Endothelial cell of umbilical vein (primary cell): Measurements from ENCODE around the gene KRT31. TPM values are rescaled to one million over a fixed set of nuclear protein-coding genes. Genes with fewer than 3 reads are reported as not detected.

ENCODE experiments used
- BruUV-seq: library from RNA; stranded (reverse); fragments of 400-500 nt; replicated peaks from 2 replicates; lab custom pipeline; 2021; lab: Mats Ljungman, UMichigan
- CTCF ChIA-PET: fragments of 300-600, 350-600 bp; sonication (Branson Sonifier 250); formaldehyde crosslinking; loops from one replicate; lab custom pipeline; 2021; ENCODE audit warnings: antibody characterized with exemption, inconsistent platforms; lab: Charles Lee
- POLR2A ChIA-PET: fragments of 300-600, 350-600 bp; sonication (Branson Sonifier 250); formaldehyde crosslinking; loops from one replicate; lab custom pipeline; 2021; ENCODE audit warnings: antibody characterized with exemption, inconsistent platforms; lab: Charles Lee
- DNase-seq: peaks from one replicate; pipeline ENCODE4 v3.0.0-alpha.2; 2011; ENCODE audit warnings: low read depth, low spot score
- FAIRE-seq: peaks from 2 replicates; lab custom pipeline; 2011; peaks lifted over from hg19 to GRCh38; lab: Jason Lieb, UNC
- H2AFZ ChIP-seq: 2 replicates; pipeline ENCODE4 v1.6.0; 2012; ENCODE audit warnings: low read depth, low read length, control low read depth, inconsistent platforms
- H3K27ac ChIP-seq: 2 replicates; pipeline ENCODE4 v1.5.1; 2011; ENCODE audit warnings: low read depth, mild to moderate bottlenecking, control low read depth, low read length, moderate library complexity; ENCODE audit not compliant: insufficient read depth
- H3K27me3 ChIP-seq, 2 experiments: 2 replicates each; pipeline versions ENCODE4 v1.6.0 to v1.6.1; 2011; ENCODE audit warnings: low read length in 2 of 2, mixed read lengths in 1 of 2; ENCODE audit not compliant: control insufficient read depth in 2 of 2, insufficient read depth in 2 of 2
- H3K36me3 ChIP-seq, 2 experiments: 2 replicates in 1 of 2; 3 replicates in 1 of 2; pipeline ENCODE4 v1.5.1; 2011; ENCODE audit warnings: low read length in 2 of 2, mild to moderate bottlenecking in 1 of 2, moderate library complexity in 1 of 2; ENCODE audit not compliant: control insufficient read depth in 2 of 2, insufficient read depth in 2 of 2; ENCODE audit errors: extremely low read depth in 1 of 2
- H3K4me1 ChIP-seq: 3 replicates; pipeline ENCODE4 v1.5.1; 2011; ENCODE audit warnings: mild to moderate bottlenecking, low read length; ENCODE audit not compliant: control insufficient read depth, insufficient read depth; ENCODE audit errors: extremely low read depth
- H3K4me2 ChIP-seq: 2 replicates; pipeline ENCODE4 v1.6.1; 2011; ENCODE audit warnings: low read length, control low read depth, mixed read lengths; ENCODE audit not compliant: insufficient read depth
- H3K4me3 ChIP-seq, 3 experiments: fragments of 200-600 bp in 1 of 3; sonication (generic), shearing (Covaris generic) in 1 of 3; replicated peaks in 1 of 3; 2 replicates each; pipeline ENCODE4 v1.5.1; 2011 to 2016; ENCODE audit warnings: control low read depth in 3 of 3, low read length in 3 of 3, mild to moderate bottlenecking in 2 of 3, inconsistent platforms in 1 of 3, low read depth in 1 of 3, moderate library complexity in 1 of 3; ENCODE audit not compliant: insufficient read depth in 1 of 3
- H3K79me2 ChIP-seq: 2 replicates; pipeline ENCODE4 v1.6.0; 2012; ENCODE audit warnings: low read length, inconsistent platforms; ENCODE audit not compliant: control insufficient read depth, insufficient read depth
- H3K9ac ChIP-seq: replicated peaks from 2 replicates; pipeline ENCODE3; 2011; ENCODE audit warnings: low read length, control low read depth; ENCODE audit not compliant: insufficient read depth; ENCODE audit errors: extremely low read depth
- H3K9me1 ChIP-seq: replicated peaks from 3 replicates; pipeline ENCODE4 v1.6.0; 2011; ENCODE audit warnings: mild to moderate bottlenecking, low read length; ENCODE audit not compliant: control insufficient read depth, insufficient read depth; ENCODE audit errors: extremely low read depth
- H3K9me3 ChIP-seq: replicated peaks from 2 replicates; pipeline ENCODE4 v1.5.1; 2012; ENCODE audit warnings: low read length, inconsistent platforms; ENCODE audit not compliant: control insufficient read depth, insufficient read depth
- H4K20me1 ChIP-seq: replicated peaks from 2 replicates; pipeline ENCODE3; 2011; ENCODE audit warnings: mild to moderate bottlenecking, low read length; ENCODE audit not compliant: control insufficient read depth, insufficient read depth; ENCODE audit errors: extremely low read depth
- CTCF ChIP-seq, 2 donors: IDR thresholded peaks; 1 replicate in 1 of 2; 2 replicates in 1 of 2; pipeline ENCODE4 v1.5.1; 2011; ENCODE audit warnings: low read length in 2 of 2, mild to moderate bottlenecking in 2 of 2, moderate library complexity in 2 of 2, control low read depth in 1 of 2, inconsistent platforms in 1 of 2, low read depth in 1 of 2; ENCODE audit not compliant: insufficient read depth in 1 of 2; ENCODE audit errors: extremely low read depth in 1 of 2
- EZH2 ChIP-seq: IDR thresholded peaks from 2 replicates; pipeline ENCODE4 v1.6.1; 2012; ENCODE audit warnings: borderline replicate concordance, low read depth, mild to moderate bottlenecking, moderate library complexity, low read length, inconsistent platforms; ENCODE audit not compliant: severe bottlenecking
- FOS ChIP-seq: IDR thresholded peaks from 2 replicates; pipeline ENCODE4 v1.6.1; 2011; ENCODE audit warnings: mild to moderate bottlenecking, low read length, moderate library complexity, borderline replicate concordance; ENCODE audit not compliant: insufficient read depth
- GATA2 ChIP-seq: IDR thresholded peaks from 2 replicates; pipeline ENCODE4 v1.7.0; 2011; ENCODE audit warnings: low read depth, mild to moderate bottlenecking, moderate library complexity, mixed read lengths, low read length; ENCODE audit not compliant: insufficient read length, insufficient read depth
- JUN ChIP-seq: IDR thresholded peaks from 2 replicates; pipeline ENCODE4 v1.6.1; 2011; ENCODE audit warnings: borderline replicate concordance, low read depth; ENCODE audit not compliant: insufficient read length, insufficient read depth
- MAX ChIP-seq: IDR thresholded peaks from 2 replicates; pipeline ENCODE4 v1.6.1; 2011; ENCODE audit not compliant: insufficient read depth, insufficient read length
- MYC ChIP-seq: IDR thresholded peaks from one replicate; pipeline ENCODE4 v1.6.1; 2011; ENCODE audit warnings: mild to moderate bottlenecking, low read depth, low read length
- POLR2A ChIP-seq: IDR thresholded peaks from 2 replicates; pipeline ENCODE4 v1.6.1; 2012; ENCODE audit warnings: low read depth, mild to moderate bottlenecking, control low read depth, low read length
- POLR2AphosphoS5 ChIP-seq: IDR thresholded peaks from 2 replicates; pipeline ENCODE4 v1.6.1; 2012; ENCODE audit warnings: low read depth, mild to moderate bottlenecking, control low read depth, low read length, moderate library complexity; ENCODE audit not compliant: insufficient read depth
- dilution Hi-C: fragments of 300-500 bp; cut with MboI; formaldehyde crosslinking; loops from one replicate; pipeline ENCODE4 v1.15.0; 2019; ENCODE audit warnings: low sequenced_read_pairs; ENCODE audit not compliant: extremely low pct_ligation_motif_present
- intact Hi-C: fragments of 100-400 bp; cut with micrococcal nuclease; formaldehyde crosslinking; loops from one replicate; pipeline ENCODE4 v1.10.0; 2022
- polyA plus RNA-seq, 4 experiments: library from polyadenylated mRNA; depleted of rRNA in 3 of 4; stranded (reverse) in 3 of 4; unstranded in 1 of 4; fragments of >200 nt; gene quantifications; 2 replicates each; pipeline versions ENCODE4 v1.2.1 to v1.2.3, GENCODE V29; 2011 to 2012; ENCODE audit warnings: missing spikeins in 1 of 4
- total RNA-seq: library from RNA; stranded (reverse); gene quantifications from 2 replicates; pipeline ENCODE4 v1.2.3, GENCODE V29; 2021

The KRT31 gene
- total and polyA plus RNA-seq, 2 donors (not counting 3 experiments of a cell fraction or from before 2014, with no cell fraction given) = not detected

DNA sequence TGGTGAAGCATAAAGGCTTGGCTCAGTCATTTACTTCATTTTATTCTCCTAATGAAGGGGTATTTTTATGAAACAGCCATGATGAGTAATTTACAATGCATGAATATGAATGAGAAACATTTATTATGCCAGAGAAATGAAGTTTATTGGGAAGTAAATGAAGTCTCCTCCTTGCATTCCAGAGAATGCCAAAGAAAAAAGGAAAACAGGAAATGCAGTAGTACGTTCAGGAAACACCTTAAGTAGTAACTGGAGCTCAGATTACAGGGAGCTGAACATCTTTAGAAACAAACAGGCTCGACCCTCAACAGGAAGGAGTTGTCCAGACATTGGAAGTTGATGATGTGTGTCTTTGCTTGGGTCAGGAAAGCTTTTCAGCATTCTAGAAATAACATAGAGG, 19.9 kb downstream of the KRT31 start:
- H3K9ac ChIP-seq = no peak overlapping the region
- H3K36me3 ChIP-seq = no peaks in the 10 kb centered on the region
- H3K4me3 ChIP-seq = no peak overlapping the region
- ChIA-PET POLR2A (no interaction called here), CTCF (no interaction called here)
- TF ChIP-seq CTCF (IDR thresholded peaks at IDR 0.05; ENCODE audit: extremely low read depth in 1 of 2, insufficient read depth in 1 of 2, low read depth in 1 of 2, low read length in 2 of 2) = no peak
- no peak for TF ChIP-seq JUN
- no peak for TF ChIP-seq FOS
- TF ChIP-seq POLR2AphosphoS5 = no peak
- TF ChIP-seq MAX = no peak
- no peak for TF ChIP-seq GATA2
- no peak for TF ChIP-seq EZH2
- no peak for TF ChIP-seq MYC
- TF ChIP-seq POLR2A = no peak
- H4K20me1 ChIP-seq = no peaks in the 10 kb centered on the region
- H3K27me3 ChIP-seq = no peaks in the 10 kb centered on the region
- H3K4me2 ChIP-seq = no peak overlapping the region
- no peaks in the 10 kb centered on the region for H3K9me1 ChIP-seq
- H3K27ac ChIP-seq = no peak overlapping the region
- DNase-seq = peak; percentile 33
- dilution Hi-C loops = no loop called here
- intact Hi-C loops = no loop called here
- no peaks in the 10 kb centered on the region for H3K9me3 ChIP-seq
- BruUV-seq = no TSS peak
- no peaks in the 10 kb centered on the region for H3K4me1 ChIP-seq
- no peak for FAIRE-seq
- H2AFZ ChIP-seq = no peak overlapping the region
- no peaks in the 10 kb centered on the region for H3K79me2 ChIP-seq
